HG02840 (cell line): ENCODE measurements around the gene TOX3.

ENCODE experiments used
- ATAC-seq: cut with Tn5 transposase; IDR thresholded peaks from one replicate; pipeline ENCODE4 v1.9.1; 2021; ENCODE audit warnings: mild to moderate bottlenecking, moderate library complexity, moderate number of reproducible peaks; ENCODE audit not compliant: unreplicated experiment, low FRiP score

The TOX3 gene

DNA sequence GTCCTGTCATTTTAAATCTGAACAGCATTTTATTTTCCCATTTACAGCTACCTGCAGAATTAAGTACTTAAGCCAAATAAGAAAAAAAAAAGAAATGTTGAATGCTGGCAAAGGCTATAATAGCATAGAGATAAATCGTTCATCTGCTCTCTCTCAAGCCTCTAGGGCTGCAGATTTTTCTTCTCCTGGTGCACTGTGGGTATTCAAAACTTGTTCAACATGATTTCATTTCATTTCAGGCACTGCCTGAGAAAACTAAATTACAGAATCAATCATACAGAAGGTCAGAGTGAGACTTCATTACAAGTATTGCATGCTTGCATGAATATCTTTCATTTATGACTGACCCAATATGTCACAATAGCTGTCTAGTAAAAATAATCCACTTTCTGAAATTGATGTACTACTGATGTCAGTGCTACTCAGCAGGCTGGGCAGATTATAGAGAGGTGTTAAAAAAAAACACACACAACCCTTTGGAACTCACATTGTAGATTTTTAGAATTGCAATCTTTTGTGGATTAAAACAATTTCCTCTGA, 86.2 kb downstream of the TOX3 start:
- ATAC-seq, result no peak

DNA sequence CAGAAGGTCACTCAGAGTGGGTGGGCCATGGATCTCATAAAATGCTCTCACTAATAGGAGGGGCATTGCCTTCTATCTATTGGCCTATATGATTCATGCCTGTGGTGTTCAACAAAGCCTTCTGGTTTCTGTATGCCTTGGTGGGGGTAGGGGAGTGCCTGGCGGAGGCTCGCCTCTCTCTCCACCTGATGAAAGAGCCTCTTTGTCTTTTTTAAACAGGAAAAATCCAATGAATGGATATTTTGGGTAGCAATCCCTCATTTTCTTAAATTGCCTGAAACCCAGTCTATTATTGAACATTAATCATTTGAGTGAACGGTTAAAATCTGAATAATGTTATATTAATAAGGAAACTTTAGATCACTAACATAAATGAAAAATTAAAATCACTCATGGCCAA, 90.6 kb downstream of the TOX3 start:
- ATAC-seq, result no peak

DNA sequence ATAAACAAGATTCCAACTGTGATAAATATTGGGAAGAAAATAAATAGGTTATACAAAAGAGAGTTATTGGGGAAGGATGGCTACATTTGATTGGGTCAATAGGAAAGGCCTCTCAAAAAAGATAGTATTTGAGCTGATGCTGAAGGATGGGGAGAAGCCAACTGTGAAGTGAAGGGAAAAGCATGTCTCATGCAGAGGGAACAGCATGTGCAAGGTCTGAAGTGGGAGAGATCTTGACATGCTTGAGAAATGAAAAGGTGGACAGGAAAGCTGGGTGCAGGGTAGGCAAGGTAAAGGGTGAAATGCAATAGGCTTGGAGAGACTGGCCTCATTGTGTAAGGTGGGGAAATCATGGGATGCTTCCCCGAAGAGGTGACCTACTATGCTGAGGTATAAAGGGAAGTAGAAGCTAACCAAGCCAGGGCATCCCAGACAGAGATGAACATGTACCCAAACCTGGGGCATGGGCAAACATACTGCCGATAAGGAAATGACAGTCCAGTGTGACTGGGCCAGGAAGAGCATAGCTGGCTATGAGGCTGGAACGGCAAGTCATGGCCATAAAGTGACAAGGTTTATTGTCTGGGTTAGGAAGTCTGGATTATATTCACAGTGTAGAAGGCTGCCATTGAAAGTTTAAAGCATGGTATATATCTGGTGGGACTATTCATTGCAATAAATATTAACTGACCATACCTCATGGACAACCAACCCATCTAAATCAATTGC, 91.2 kb downstream of the TOX3 start:
- ATAC-seq, result no peak

DNA sequence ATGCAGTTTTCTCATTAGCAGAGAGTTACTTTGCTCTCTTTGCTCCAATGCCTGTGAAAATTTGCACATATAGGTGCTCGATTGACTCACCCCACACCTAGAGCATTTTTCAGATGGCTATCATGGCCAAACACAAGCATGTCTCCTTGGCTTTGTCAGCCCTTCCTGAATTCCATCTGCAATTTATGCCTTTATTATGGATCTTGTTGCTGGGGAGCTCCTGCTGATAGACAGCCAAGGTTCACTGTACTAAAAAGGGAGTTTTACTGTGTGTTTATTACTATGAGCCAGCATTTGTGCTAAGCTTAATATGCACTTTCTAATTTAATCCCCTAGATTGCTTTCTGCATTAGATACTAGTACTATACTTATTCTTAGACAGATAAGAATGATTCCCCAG, 93.3 kb downstream of the TOX3 start:
- ATAC-seq, result no peak

DNA sequence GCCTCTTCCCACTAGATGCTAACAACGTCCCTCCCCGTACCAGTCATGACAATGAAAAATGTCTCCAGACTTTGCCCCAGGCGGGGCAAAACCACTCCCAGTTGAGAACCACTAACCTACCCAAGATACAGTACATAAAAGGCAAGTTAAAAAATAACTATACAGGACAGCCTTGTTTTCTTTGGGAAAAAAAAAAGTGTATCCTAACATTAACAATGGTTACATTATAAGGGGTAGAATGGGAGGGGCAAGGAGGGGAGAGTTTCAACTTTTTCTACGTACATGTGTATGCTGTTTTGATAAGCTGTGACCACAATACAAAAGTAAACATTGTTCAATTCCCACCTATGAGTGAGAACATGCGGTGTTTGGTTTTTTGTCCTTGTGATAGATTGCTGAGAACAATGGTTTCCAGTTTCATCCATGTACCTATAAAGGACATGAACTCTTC, 94.9 kb downstream of the TOX3 start:
- ATAC-seq, result no peak

DNA sequence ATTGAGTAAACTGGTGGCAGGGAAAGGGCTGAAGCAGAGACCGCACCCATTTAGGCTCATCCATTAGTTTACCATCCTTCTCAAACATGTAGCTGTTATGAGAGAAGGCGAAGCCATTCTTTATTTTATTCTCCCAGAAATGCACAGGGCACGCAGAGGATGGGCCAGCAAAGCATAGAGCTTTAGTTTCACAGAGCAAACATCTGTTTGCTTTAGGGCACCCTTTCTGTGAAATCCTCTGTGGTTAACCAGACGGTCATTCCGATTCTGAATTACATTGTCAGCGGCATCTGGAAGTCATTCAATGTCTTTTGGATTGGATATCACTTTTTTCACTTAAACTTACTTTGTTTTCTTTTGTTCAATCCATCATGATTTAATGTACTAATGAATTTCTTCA, 96.0 kb downstream of the TOX3 start:
- no peak for ATAC-seq

DNA sequence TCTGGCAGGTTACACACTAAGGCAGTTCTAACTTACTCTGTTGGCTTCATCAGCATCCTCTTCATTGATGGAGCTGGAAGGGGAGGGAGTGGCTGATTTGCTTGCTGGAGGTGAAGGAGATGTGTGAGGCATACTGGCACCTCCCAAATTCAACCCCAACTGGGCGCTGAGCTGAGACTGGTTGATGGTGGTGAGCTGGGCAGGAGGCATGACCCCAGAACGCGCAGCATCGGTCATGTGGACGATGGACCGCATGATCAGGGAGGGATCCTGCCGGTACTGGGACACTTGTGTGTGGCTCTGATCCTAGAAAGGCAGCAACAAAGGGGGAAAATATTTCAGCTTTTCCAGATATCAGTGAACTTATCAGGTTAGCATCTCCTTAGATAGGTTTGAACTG, 96.7 kb downstream of the TOX3 start:
- ATAC-seq, result no peak

DNA sequence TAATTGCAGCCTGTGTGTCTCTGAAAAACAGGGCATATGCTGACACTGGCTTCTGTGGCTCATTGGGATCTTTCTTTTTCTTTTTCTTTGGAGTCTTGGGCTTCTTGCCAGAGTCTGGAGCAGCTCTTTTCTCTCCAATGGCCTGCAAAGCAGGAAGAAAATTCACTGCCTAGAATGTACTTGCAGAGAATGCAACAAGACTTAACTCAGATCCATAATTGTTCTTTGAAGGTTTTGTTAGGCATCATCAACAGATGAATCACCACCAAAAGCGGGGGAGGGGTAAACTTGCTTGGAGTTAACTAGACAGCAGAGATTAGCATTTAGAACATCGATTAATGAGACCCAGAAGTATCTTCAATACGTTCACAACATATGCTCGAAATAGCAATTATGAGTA, 100.9 kb downstream of the TOX3 start:
- ATAC-seq, result no peak

DNA sequence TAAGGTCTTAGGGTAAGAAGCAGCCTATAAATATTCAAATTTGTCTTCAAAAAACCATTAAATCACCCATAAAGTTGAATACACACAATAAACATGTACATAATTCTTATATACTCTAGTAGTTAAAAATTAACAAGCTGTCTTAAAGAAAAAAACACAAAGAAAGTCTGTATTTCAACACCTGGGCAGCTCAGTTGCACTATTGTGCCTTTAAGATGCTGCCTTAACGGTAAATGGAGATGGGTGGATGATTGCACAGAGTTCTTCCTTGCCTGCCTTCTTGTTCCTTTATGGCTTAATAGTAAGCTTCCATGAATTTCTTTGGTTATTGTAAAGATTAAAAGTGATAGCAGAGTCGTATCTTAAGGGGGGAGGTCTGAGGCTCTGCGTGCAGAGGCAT, 105.1 kb downstream of the TOX3 start:
- no peak for ATAC-seq

DNA sequence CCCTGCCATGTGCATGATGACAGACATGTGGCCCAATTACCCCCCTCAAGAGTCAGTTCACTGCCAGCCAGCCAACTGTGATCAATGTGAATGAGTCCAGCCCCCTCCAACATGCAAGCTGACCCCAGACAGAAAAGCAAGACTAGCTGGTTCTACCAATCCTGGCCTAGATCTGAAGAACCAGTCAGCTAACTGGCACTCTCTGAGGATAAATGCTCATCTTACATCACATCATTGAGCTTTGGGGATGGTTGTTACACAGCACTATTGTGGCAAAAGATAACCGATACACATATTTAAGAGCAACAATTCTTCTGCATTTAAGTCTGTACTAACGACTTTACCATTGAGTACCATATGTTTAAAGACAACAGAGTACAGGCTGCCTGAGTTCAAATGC, 106.7 kb downstream of the TOX3 start:
- ATAC-seq, result no peak

DNA sequence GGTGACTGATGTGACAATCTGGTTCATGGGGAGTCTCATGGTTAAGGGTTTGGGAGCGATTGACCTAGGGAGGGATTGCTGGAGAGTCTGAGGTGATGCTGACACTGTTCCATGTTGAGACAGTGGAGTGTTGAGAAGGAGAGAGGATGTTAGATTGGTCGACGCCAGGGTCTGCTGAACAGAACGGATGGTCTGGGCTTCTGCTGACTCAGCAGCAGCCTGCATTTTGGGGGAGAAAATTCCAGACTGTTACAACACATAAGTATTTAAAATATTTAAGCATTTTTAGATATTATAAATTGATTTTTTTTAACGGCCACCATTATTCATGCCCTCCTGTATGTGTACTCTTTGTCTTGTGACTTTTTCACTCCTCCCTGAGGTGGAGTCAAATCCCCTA, 107.2 kb downstream of the TOX3 start:
- no peak for ATAC-seq

DNA sequence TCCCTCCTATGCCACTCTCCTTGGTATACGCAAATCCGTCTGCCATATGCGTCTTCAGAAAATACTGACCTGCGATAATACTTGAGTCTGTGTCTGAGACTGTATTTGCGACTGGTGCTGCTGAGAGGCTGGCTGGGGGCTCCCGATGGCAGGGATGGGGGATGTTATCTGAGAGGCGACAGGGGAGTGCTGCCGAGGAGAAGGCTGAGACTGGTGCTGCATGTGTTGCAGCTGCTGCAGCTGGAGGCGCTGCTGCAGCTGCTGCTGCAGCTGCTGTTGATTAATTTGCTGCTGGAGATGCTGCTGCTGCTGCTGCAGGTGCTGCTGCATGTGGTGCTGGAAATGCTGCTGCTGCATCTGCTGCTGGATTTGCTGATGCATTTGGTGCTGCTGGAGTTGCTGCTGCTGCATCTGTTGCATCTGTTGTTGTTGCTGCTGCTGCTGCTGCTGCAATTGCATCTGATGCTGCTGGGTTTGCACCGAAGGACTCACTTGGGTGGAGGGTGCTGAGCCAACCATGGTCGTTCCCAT, 107.7 kb downstream of the TOX3 start:
- no peak for ATAC-seq

DNA sequence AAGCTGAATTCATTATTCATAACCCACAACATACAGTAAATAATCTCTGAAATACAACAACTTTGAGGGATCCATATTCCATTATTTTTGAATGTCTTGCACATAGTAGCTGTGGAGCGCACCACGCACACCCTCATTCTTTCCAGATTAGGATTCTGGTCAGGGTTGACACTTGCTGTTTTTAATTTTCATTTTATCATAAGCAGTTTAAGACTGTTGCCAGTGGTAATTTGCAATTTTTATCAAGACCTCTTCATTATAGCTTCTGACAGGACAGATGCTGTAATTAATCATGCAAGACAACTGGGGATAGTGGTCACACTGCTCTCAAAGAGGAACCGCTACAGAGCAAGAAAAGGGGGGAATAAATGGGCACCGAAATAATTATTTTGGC, 109.7 kb downstream of the TOX3 start:
- no peak for ATAC-seq

DNA sequence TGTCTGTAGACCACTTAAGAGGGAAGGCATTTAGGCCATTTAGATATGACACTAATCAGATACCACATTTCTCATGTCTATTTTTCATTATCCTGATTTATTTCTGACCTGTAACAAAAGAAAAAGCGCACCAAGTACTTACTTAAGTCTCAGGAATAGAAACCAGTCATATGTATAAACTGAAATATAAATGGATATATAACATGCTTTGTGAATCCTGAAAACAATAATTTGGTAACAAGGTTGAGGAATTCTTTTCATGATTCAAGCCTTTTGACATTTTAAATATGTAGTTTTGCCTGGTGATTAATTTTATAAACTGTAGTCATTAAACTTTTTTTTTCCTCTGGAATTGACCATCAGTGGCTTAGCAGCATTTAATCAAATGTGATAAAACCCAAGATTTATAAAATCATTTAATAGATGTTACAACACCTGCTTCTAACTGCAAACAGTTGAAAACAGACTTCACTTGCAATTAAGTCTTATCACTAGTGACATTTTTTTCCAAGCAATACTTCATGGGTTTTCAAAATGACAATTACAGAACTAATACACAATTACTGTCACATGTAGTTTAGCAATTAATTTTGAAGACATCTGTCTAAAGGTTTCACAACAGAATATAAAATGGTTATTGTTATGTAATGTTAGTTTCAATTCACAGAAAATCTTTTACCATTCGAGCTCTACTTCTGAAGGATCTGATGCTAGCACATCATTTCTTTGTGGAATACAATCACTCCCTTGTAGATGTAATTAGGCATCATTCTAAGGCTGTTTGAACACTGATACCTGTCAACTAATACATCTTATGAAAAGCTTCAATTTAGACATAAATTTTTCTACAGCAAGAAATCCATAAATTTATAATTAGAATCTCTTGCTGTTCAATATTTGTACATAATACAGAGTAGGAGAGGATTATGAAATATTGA, 110.3 kb downstream of the TOX3 start:
- no peak for ATAC-seq

DNA sequence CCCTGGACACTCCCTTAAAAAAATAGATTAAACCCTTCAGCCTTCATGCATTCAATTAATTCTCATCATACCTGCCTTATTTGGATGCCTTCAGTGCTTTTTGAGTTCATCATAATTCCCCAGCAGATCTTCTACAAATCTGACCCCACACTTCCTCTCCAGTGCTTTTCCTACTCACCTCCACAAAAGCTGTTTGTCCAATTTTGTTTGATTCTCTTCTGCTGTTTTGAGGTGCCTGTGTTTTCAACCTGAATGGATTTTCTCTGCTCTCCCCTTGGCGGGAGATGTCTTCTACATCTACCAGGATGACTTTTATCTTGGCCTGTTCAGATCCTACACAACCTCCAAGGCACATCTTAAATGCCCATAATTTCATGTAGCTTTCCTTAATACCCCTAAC, 112.7 kb downstream of the TOX3 start:
- ATAC-seq, result no peak

DNA sequence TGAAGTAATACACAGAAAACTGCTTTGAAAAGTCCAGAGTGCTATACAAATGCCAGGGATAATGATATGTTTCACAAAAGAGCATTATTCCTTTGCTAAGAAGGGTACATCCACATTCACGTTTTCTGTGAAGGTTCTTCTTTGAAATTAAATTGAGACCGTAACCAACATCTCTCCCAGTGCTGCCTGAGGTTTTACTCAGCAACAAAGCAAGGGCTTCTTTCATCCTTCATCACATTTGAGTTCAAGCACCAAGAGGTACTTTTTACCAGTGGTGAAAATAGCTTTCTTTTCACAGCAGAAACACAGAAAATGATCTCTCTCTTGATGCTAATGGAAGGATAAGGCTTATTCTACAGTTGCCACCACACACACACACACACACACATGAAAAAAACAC, 113.3 kb downstream of the TOX3 start:
- ATAC-seq, result no peak

DNA sequence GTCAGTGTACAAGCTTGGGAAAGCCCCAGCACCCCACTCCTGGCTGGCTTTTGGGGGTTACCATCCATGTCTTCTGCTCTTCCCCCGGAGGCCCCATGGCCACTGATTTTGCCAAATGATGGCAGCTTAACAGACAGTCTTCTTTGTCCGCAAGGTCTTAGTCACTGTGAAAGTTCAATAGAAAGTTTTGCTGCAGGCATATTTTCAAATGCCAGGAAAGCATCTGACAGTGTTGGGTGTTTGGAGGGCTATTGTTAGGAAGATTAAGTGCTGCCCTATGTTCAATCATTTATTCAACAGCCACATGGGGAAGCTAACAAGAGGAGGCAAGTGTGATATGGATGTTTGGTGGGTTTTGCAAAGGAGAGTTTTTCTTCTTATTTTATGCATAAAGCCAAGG, 122.4 kb downstream of the TOX3 start:
- ATAC-seq, result no peak

DNA sequence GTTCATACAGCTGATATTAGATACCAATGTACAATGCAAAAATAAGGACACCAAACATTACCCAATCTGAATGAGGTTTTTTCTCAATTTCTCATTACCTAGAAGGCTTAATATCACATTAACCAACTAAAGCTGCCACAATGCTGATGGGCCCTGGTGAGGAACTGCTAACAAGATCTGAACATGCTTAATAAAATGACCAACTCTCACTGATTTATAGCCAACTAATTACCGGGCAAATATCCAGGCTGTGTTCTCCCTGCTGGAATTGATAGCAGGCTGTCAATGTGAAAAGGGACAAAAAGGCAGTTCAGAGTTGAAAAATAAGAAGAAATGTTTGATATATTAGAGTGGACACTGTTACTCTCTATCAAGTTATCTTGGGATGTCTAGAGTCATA, 124.6 kb downstream of the TOX3 start:
- ATAC-seq, result no peak

DNA sequence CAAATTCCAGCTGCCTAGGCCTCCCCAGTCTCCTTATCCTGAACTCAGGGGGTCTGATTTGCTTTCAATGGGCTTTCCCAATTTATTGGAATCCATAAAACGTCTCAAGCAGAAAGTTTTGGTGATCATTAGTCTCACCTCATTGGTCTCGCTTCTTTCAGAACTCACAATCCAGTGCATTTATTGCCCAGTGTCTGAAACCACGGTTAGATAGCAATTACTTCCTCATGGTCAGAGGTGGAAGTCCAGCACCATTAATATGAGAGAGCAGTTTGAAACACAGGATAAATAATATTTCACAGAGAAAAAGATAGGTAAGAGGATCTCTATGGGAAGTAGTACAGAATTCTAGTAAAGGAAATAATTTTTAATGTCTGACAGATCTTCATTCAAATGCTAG, 128.7 kb downstream of the TOX3 start:
- no peak for ATAC-seq

DNA sequence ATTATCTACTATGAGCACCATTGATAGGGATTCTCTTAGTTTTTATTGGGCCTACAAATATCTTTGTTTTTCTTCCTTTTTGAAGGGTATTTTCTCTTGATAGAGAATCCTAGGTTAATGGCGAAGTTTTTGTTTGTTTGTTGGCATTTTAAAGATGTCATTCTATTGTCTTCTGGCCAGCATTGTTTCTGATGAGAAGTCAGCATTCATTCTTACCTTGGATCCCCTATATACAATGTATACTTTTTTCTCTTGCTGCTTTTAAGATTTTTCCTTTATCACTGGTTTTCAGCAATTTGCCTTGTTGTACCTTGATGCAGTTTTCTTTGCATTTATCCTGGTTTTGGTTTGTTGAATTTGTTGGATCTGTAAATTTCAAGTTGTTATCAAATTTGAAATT, 130.1 kb downstream of the TOX3 start:
- ATAC-seq, result no peak

DNA sequence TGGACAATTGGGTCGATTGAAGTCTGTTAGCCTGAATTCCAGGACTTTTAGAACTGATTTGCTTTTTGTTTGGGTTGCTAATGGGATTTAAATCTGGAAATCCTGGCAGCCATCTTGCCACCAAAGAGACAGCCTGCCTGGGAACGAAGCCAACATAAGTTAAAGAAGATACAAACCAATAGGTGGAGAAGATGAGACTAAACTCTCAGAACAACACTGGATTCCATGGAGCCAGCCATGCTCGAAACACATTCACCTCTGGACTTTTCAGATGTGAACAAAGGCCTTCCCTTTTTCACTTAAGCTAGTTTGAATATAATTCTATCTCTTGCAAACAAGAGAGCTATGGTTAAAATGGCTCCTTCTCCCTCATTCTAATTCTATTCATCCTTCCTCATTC, 135.9 kb downstream of the TOX3 start:
- ATAC-seq, result no peak
